Measurements from ENCODE around the gene LSR. TPM values are rescaled to one million over a fixed set of nuclear protein-coding genes. Genes with fewer than 3 reads are reported as not detected.
A peak's percentile ranks its signal among the peaks of the same experiment; 100 is the strongest.

LSR gene
- total RNA-seq, 1 experiment from 2014 or later: 0.07 TPM

- no peak for DNase-seq (ENCODE audit: low read depth)
Measured at GRCh38 chr19:35302446-35302845, 53.6 kb downstream of the LSR start.

- no peak for DNase-seq (ENCODE audit: low read depth)
Measured at GRCh38 chr19:35303357-35303915, 54.6 kb downstream of the LSR start.

- no peak for DNase-seq (ENCODE audit: low read depth)
Measured at GRCh38 chr19:35304036-35304435, 55.2 kb downstream of the LSR start.

- no peak for DNase-seq (ENCODE audit: low read depth)
Measured at GRCh38 chr19:35305181-35305580, 56.4 kb downstream of the LSR start.

GRCh38 chr19:35306473-35307246 is 57.9 kb downstream of the LSR start:
- DNase-seq (ENCODE audit: low read depth): peak; percentile 32

- no peak for DNase-seq (ENCODE audit: low read depth)
Measured at GRCh38 chr19:35307931-35308330, 59.1 kb downstream of the LSR start.

DNA sequence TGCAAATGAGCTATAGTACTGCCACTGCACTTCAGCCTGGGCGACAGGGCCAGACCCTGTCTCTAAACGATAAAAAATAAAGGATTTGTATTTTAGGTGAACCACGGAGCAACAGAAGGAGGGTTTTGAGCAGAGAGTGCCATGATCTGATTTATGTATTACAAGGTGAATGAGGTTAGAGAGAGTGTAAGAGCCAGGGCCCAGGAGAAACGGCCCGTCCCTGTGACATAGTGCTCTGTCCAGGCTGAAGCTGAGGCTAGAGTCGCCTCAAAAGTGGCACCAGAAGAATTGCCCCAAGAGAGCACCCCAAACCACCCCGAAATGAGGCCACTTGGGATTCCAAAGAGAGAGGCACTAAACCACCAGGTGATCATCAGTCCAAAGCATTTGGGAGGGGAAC is 60.1 kb downstream of the LSR start:
- no peak for DNase-seq (ENCODE audit: low read depth)

- peak; percentile 58 for DNase-seq (ENCODE audit: low read depth)
Measured at GRCh38 chr19:35309481-35310279, 60.9 kb downstream of the LSR start.

DNA sequence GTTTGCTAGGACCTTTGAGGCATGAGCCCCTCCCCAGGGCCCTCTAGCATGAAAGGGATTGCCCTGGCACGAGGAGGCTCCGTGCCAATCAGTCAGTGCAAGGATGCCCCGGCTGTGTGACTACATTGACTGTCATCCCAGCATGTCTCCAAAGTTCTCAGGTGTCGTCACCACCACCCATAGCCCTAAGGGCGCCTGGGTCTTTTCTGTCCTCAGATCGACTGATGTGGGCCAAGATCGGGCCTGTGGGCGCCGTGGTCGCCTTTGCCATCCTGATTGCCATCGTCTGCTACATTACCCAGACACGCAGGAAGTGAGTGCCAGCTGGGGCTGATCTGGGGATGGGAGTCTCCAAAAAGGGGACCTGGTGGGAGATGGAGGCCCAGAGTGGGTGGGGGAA is 61.5 kb downstream of the LSR start:
- no peak for DNase-seq (ENCODE audit: low read depth)

DNA sequence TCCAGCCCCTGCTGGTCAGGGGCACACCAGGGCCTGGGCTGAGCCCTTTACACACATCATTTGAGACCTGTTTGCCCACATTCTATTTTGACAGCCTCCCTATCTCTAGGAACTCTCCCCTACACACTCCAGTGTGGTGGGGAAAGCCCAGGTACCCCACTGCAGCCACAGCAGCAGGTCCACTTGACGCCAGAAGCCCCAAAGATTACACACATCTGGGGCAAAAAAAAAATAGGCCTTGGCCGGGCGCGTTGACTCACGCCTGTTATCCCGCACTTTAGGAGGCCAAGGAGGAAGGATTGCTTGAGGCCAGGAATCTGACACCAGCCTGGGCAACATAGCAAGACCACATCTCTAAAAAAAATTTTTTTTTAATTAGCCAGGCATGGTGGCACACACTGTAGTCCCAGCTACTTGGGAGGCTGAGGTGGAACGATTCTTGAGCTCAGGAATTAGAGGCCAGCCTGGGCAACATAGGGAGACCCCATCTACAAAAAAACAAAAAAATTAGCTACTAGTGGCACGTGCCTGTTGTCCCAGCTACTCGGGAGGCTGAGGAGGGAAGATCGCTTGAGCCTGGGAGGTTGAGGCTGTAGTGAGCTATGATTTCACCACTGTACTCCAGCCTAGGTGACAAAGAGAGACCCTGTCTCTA is 62.1 kb downstream of the LSR start:
- DNase-seq (ENCODE audit: low read depth): peak; percentile 38

DNA sequence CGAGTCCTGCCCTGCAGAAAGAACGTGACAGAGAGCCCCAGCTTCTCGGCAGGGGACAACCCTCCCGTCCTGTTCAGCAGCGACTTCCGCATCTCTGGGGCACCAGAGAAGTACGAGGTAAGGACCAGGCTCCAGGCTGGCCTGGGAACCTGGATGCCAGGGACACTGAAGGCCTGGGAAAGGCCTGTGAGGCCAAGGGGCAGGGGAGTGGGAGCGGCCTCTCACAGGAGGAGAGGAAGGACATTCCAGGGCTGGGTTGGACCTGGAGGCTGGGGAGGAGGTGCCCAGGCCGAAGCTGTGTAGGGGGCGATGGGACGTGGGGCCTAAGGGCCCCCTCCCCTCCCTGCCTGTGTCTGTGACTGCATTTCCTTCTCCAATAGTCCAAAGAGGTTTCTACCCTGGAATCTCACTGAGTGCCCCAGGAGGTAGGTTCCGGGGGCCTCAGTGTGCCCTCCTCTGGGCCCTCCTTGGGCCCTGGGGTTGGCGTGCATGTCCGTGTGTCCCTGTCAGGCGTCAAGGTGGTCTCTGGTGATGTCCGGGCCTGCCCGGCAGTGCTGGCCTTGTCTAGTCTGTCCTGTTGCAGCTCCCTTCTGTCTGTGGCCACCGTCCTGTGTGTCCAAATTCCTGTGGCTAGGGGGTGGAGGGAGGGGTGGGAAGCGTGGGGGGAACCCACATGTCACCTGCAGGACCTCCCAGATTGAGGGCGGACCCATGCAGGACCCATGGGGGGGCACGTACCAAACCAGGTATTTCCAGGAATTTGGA is 63.3 kb downstream of the LSR start:
- no peak for DNase-seq (ENCODE audit: low read depth)

DNA sequence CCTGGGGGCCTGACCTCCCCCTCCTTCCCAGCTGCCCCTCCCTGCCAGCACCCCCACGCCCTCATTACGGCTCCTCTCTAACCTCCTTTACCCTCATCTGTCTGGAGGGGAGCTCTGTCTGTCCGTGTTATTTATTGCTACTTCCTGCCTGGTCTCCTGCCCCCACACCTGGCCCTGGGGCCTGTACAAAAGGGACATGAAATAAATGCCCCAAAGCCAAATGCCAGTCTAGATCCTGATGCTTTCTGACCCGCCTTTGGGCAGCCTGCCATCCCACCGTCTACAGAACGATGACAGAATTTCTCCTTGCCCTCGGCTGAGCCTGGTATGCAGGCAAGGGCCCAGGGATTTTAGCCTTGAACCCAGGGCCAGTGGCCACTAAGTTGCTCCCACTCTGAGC is 64.8 kb downstream of the LSR start:
- peak; percentile 82 for DNase-seq (ENCODE audit: low read depth)

DNA sequence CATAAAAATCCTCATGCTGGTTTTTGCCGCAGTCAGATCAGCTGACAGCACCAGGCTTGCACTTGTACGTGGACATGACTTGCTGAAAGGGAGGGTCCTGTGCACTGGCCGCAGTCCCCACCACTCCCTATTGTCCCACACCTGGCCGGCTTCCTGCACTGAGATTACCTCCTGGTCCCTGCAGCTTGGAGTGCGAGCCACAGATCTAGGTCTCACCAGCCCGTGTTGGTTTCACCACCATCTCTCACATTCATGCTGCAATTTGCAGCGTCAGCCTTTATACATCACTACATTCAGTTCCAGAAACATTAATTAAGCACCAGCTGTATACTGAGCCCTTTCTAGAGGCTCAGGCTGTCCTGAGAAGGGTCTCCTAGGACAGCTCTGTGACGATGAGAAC is 65.2 kb downstream of the LSR start:
- DNase-seq (ENCODE audit: low read depth): no peak

- DNase-seq (ENCODE audit: low read depth): no peak
Measured at GRCh38 chr19:35314858-35315470, 66.2 kb downstream of the LSR start.

GRCh38 chr19:35315883-35316282 is 67.1 kb downstream of the LSR start:
- no peak for DNase-seq (ENCODE audit: low read depth)

DNA sequence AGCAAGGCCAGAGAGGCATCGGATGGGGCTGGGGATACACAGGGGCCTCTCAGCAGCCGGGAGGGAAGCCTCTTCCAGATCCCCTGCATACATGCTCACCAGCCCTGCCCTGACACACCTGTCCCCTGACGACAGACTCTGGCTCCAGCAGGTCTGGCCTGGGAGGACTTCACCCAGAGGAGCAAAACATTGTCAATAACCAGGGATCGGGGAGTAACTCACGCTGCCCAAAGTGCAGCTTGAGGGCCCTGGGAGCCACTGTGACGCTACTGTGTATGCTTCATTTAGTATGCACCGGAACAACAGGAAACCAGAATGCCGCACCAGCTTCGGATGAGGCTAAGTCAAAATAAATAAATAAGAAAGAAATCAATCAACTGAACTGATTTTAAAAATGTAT is 67.8 kb downstream of the LSR start:
- no peak for DNase-seq (ENCODE audit: low read depth)

Other genes with a start within 250 kb of the LSR start
- gene GRAMD1A, start 248.7 kb upstream of the LSR start, total RNA-seq (2014; rRNA removed; shearing (Covaris generic)): 9.8 and 21.5 TPM in 2 replicates
- 12.5 and 12.8 TPM in 2 replicates for gene SCN1B, start 218.5 kb upstream of the LSR start, total RNA-seq (2014; rRNA removed; shearing (Covaris generic))
- not detected in 2 replicates for gene HPN, start 207.3 kb upstream of the LSR start, total RNA-seq (2014; rRNA removed; shearing (Covaris generic))
- 0.64 TPM in 1 of 2 replicates, not detected in the other for gene FXYD3, start 133.2 kb upstream of the LSR start, total RNA-seq (2014; rRNA removed; shearing (Covaris generic))
- not detected in 2 replicates for gene LGI4, start 113.9 kb upstream of the LSR start, total RNA-seq (2014; rRNA removed; shearing (Covaris generic))
- not detected in 2 replicates for gene FXYD1, start 110.2 kb upstream of the LSR start, total RNA-seq (2014; rRNA removed; shearing (Covaris generic))
- gene FXYD7, start 105.7 kb upstream of the LSR start, total RNA-seq (2014; rRNA removed; shearing (Covaris generic)): not detected in 2 replicates
- gene FXYD5, start 94.3 kb upstream of the LSR start, total RNA-seq (2014; rRNA removed; shearing (Covaris generic)): 183 and 256 TPM in 2 replicates
- not detected in 2 replicates for gene FAM187B, start 20.3 kb upstream of the LSR start, total RNA-seq (2014; rRNA removed; shearing (Covaris generic))
- 38.6 and 66.5 TPM in 2 replicates for gene USF2, start 20.0 kb downstream of the LSR start, total RNA-seq (2014; rRNA removed; shearing (Covaris generic))
- gene HAMP, start 33.5 kb downstream of the LSR start, total RNA-seq (2014; rRNA removed; shearing (Covaris generic)): not detected in 2 replicates
- gene MAG, start 43.2 kb downstream of the LSR start, total RNA-seq (2014; rRNA removed; shearing (Covaris generic)): not detected in 2 replicates
- 1.5 TPM in 1 of 2 replicates, not detected in the other for gene CD22, start 80.2 kb downstream of the LSR start, total RNA-seq (2014; rRNA removed; shearing (Covaris generic))
- gene FFAR1, start 98.9 kb downstream of the LSR start, total RNA-seq (2014; rRNA removed; shearing (Covaris generic)): not detected in 2 replicates
- gene FFAR3, start 109.5 kb downstream of the LSR start, total RNA-seq (2014; rRNA removed; shearing (Covaris generic)): not detected in 2 replicates
- gene GPR42, start 122.1 kb downstream of the LSR start, total RNA-seq (2014; rRNA removed; shearing (Covaris generic)): not detected in 2 replicates
- not detected in 2 replicates for gene FFAR2, start 199.3 kb downstream of the LSR start, total RNA-seq (2014; rRNA removed; shearing (Covaris generic))
- gene KRTDAP, start 241.5 kb downstream of the LSR start, total RNA-seq (2014; rRNA removed; shearing (Covaris generic)): not detected in 2 replicates